Panc1 (cell line): ENCODE data around the gene MLLT3. TPM values are rescaled to one million over a fixed set of nuclear protein-coding genes. Genes with fewer than 3 reads are reported as not detected.

Experiments
- ATAC-seq: fragments of 200-7000 bp; cut with Tn5 transposase; 2 replicates; pipeline ENCODE4 v1.9.1; 2020; ENCODE audit warnings: mild to moderate bottlenecking, moderate library complexity
- BruUV-seq: library from RNA; stranded (reverse); fragments of 400-500 nt; replicated peaks from 2 replicates; lab custom pipeline; 2021; lab: Mats Ljungman, UMichigan
- CTCF ChIA-PET: fragments of 300-600 bp; sonication (Branson Sonifier 250); formaldehyde crosslinking; loops from one replicate; lab custom pipeline; 2022; ENCODE audit warnings: antibody characterized with exemption; lab: Charles Lee
- POLR2A ChIA-PET: fragments of 300-600 bp; sonication (Branson Sonifier 250); formaldehyde crosslinking; loops from one replicate; lab custom pipeline; 2022; ENCODE audit warnings: antibody characterized with exemption; lab: Charles Lee
- DNase-seq: peaks from one replicate; pipeline ENCODE4 v3.0.0-alpha.2; 2010; ENCODE audit warnings: low read depth, low spot score
- H3K27ac ChIP-seq: 2 replicates; pipeline ENCODE4 v1.5.1; 2011; ENCODE audit warnings: mild to moderate bottlenecking, low read length, inconsistent platforms
- H3K27me3 ChIP-seq: fragments of 200-500 bp; sonication (Bioruptor generic); 2 replicates; pipeline ENCODE4 v1.6.0; 2014; ENCODE audit warnings: low read length, inconsistent platforms; ENCODE audit not compliant: control insufficient read depth, insufficient read depth
- H3K36me3 ChIP-seq: fragments of 200-500 bp; sonication (Bioruptor generic); 2 replicates; pipeline ENCODE4 v1.5.1; 2014; ENCODE audit warnings: inconsistent platforms, mild to moderate bottlenecking, low read length, moderate library complexity; ENCODE audit not compliant: control insufficient read depth, insufficient read depth
- H3K4me1 ChIP-seq: 2 replicates; pipeline ENCODE4 v1.5.1; 2011; ENCODE audit warnings: inconsistent platforms, mild to moderate bottlenecking, low read length, moderate library complexity; ENCODE audit not compliant: control insufficient read depth, insufficient read depth
- H3K4me3 ChIP-seq, 2 experiments: 2 replicates each; pipeline ENCODE4 v1.5.1; 2011 to 2012; ENCODE audit warnings: low read depth in 2 of 2, low read length in 2 of 2, mild to moderate bottlenecking in 2 of 2, inconsistent platforms in 1 of 2, moderate library complexity in 1 of 2
- H3K9me3 ChIP-seq: fragments of 200-500 bp; sonication (Bioruptor generic); 2 replicates; pipeline ENCODE4 v1.5.1; 2014; ENCODE audit warnings: low read depth, mild to moderate bottlenecking, inconsistent platforms, low read length, moderate library complexity; ENCODE audit not compliant: control insufficient read depth, insufficient read depth
- POLR2AphosphoS5 ChIP-seq: IDR thresholded peaks from 2 replicates; pipeline ENCODE4 v1.6.1; 2012; ENCODE audit warnings: mild to moderate bottlenecking, low read depth, low read length, moderate library complexity
- SIN3A ChIP-seq: IDR thresholded peaks from 2 replicates; pipeline ENCODE4 v1.6.1; 2012; ENCODE audit warnings: low read depth, mild to moderate bottlenecking, low read length, moderate library complexity, borderline replicate concordance; ENCODE audit not compliant: insufficient read depth
- TCF7L2 ChIP-seq: IDR thresholded peaks from 2 replicates; pipeline ENCODE4 v1.6.1; 2011; ENCODE audit warnings: mild to moderate bottlenecking, low read depth, low read length, inconsistent platforms
- in situ Hi-C: cut with HindIII; loops from 2 replicates; pipeline ENCODE4 v1.10.0; 2016; ENCODE audit warnings: low sequenced_read_pairs, low pct_unique_long_range_greater_than_20kb
- intact Hi-C: fragments of 100-400 bp; cut with micrococcal nuclease; formaldehyde crosslinking; loops from one replicate; pipeline ENCODE4 v1.10.0; 2022; ENCODE audit not compliant: unreplicated experiment
- total RNA-seq: library from RNA; stranded (reverse); gene quantifications from one replicate; pipeline ENCODE4 v1.2.1, GENCODE V29; 2021; ENCODE audit not compliant: unreplicated experiment
- TF ChIP-seq, protein P1 (sequence below): fragments of 450-650 bp; IDR thresholded peaks from 2 replicates; pipeline ENCODE4 v1.5.1; 2017; ENCODE audit warnings: mild to moderate bottlenecking
- TF ChIP-seq, protein P2 (sequence below), 2 experiments: IDR thresholded peaks; 2 replicates each; pipeline ENCODE4 v1.6.1; 2011 to 2012; ENCODE audit warnings: low read depth in 2 of 2, control low read depth in 1 of 2, low read length in 1 of 2, mild to moderate bottlenecking in 1 of 2, moderate library complexity in 1 of 2; ENCODE audit not compliant: insufficient read depth in 1 of 2

The MLLT3 gene
- total RNA-seq, 1 experiment from 2014 or later, result 0.49 TPM

DNA sequence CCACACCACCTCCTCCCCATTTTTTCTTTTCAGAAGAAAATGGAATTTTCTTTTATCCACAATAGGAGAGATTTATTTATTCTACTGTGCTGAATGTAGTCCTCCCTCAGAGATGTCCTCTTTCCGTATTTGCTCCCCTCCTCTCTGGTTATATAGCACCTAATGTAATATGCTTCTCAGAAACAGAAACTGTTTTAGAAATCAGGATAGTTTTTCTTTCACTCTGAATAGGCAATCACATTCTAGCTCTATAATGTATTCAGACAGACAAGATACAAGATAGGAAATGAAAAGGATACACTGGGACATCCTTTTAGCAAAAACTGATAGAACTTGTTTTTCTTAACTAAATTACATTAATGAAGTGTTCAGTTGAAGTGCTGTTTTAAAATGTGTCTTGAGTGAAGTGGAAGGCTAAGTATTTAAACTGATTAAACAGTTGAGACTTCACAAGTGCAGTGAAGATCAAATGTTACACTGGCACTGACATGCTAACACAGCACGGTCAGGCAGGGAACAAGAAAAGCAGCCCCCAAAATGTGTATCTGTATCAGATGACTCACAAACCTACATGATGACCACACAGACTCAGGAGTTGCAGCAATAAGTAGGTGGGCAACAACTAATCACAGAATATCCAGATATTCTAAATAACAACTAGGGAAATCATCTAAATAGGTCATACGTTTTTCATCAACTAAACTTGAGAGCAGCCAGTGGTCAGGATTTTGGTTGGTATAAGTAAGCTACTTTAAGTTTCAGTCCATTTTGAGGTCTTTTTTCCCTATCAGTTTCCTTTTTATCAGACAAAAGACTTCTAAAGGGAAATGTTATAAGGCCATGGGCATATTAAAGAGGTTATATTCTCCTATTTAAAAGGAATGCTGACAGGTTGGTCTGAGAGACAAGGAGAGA is 260.4 kb downstream of the MLLT3 start:
- no peak for DNase-seq
- TF ChIP-seq, protein P1, sequence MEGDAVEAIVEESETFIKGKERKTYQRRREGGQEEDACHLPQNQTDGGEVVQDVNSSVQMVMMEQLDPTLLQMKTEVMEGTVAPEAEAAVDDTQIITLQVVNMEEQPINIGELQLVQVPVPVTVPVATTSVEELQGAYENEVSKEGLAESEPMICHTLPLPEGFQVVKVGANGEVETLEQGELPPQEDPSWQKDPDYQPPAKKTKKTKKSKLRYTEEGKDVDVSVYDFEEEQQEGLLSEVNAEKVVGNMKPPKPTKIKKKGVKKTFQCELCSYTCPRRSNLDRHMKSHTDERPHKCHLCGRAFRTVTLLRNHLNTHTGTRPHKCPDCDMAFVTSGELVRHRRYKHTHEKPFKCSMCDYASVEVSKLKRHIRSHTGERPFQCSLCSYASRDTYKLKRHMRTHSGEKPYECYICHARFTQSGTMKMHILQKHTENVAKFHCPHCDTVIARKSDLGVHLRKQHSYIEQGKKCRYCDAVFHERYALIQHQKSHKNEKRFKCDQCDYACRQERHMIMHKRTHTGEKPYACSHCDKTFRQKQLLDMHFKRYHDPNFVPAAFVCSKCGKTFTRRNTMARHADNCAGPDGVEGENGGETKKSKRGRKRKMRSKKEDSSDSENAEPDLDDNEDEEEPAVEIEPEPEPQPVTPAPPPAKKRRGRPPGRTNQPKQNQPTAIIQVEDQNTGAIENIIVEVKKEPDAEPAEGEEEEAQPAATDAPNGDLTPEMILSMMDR, result no peak
- TF ChIP-seq, protein P2, sequence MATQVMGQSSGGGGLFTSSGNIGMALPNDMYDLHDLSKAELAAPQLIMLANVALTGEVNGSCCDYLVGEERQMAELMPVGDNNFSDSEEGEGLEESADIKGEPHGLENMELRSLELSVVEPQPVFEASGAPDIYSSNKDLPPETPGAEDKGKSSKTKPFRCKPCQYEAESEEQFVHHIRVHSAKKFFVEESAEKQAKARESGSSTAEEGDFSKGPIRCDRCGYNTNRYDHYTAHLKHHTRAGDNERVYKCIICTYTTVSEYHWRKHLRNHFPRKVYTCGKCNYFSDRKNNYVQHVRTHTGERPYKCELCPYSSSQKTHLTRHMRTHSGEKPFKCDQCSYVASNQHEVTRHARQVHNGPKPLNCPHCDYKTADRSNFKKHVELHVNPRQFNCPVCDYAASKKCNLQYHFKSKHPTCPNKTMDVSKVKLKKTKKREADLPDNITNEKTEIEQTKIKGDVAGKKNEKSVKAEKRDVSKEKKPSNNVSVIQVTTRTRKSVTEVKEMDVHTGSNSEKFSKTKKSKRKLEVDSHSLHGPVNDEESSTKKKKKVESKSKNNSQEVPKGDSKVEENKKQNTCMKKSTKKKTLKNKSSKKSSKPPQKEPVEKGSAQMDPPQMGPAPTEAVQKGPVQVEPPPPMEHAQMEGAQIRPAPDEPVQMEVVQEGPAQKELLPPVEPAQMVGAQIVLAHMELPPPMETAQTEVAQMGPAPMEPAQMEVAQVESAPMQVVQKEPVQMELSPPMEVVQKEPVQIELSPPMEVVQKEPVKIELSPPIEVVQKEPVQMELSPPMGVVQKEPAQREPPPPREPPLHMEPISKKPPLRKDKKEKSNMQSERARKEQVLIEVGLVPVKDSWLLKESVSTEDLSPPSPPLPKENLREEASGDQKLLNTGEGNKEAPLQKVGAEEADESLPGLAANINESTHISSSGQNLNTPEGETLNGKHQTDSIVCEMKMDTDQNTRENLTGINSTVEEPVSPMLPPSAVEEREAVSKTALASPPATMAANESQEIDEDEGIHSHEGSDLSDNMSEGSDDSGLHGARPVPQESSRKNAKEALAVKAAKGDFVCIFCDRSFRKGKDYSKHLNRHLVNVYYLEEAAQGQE (IDR thresholded peaks at IDR 0.05; ENCODE audit: insufficient read depth in 1 of 2, low read depth in 2 of 2, low read length in 1 of 2), result no peak
- TF ChIP-seq SIN3A (no peak), POLR2AphosphoS5 (no peak), TCF7L2 (no peak)
- H3K4me3 ChIP-seq, result no peak overlapping the region
- no peaks in the 10 kb centered on the region for H3K36me3 ChIP-seq
- H3K27ac ChIP-seq, result no peak overlapping the region
- H3K4me1 ChIP-seq, result no peaks in the 10 kb centered on the region
- ATAC-seq, result no peak
- BruUV-seq, result no TSS peak
- ChIA-PET POLR2A (no interaction called here), CTCF (no interaction called here)
- intact Hi-C loops (loop anchor here (10.0 kb wide), 1 partner anchor 583 kb away; no protein-coding TSS in a partner anchor), in situ Hi-C loops (no loop called here)
- H3K27me3 ChIP-seq, result no peaks in the 10 kb centered on the region
- no peaks in the 10 kb centered on the region for H3K9me3 ChIP-seq

DNA sequence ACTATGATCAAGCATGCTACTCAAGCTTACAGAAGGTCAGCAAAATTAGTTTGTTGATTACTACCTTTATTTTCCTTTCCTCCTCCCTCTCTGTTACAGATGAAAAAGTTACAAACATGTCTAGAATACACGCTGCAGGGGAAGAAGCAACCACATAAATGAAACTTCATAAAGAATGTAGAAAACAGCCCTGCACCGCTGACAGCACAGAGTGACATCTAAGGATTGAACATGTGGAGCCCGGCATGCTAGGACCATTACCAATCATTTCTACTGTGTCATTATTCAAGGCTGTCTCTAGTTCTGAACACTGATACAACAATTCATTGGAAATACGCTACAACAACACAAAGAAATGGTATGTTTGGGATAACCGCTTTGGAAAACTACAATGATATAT is 261.1 kb downstream of the MLLT3 start:
- H3K27ac ChIP-seq, result no peak overlapping the region
- no peaks in the 10 kb centered on the region for H3K27me3 ChIP-seq
- BruUV-seq, result no TSS peak
- H3K4me1 ChIP-seq, result no peaks in the 10 kb centered on the region
- in situ Hi-C loops, result no loop called here
- ChIA-PET POLR2A (no interaction called here), CTCF (no interaction called here)
- no peak overlapping the region for H3K4me3 ChIP-seq
- DNase-seq (no peak), ATAC-seq (no peak)
- TF ChIP-seq, protein P2 (IDR thresholded peaks at IDR 0.05; ENCODE audit: insufficient read depth in 1 of 2, low read depth in 2 of 2, low read length in 1 of 2), result no peak
- intact Hi-C loops, result loop anchor here (10.0 kb wide), 1 partner anchor 584 kb away; no protein-coding TSS in a partner anchor
- no peaks in the 10 kb centered on the region for H3K36me3 ChIP-seq
- no peaks in the 10 kb centered on the region for H3K9me3 ChIP-seq
